ENCODE measurements around the gene ZC3H10.
"Not testable (repeated sequence)": the region's sequence is repeated elsewhere in the genome, so short reads cannot be mapped to it uniquely, and the experiment has no call there.

ZC3H10 gene

DNA sequence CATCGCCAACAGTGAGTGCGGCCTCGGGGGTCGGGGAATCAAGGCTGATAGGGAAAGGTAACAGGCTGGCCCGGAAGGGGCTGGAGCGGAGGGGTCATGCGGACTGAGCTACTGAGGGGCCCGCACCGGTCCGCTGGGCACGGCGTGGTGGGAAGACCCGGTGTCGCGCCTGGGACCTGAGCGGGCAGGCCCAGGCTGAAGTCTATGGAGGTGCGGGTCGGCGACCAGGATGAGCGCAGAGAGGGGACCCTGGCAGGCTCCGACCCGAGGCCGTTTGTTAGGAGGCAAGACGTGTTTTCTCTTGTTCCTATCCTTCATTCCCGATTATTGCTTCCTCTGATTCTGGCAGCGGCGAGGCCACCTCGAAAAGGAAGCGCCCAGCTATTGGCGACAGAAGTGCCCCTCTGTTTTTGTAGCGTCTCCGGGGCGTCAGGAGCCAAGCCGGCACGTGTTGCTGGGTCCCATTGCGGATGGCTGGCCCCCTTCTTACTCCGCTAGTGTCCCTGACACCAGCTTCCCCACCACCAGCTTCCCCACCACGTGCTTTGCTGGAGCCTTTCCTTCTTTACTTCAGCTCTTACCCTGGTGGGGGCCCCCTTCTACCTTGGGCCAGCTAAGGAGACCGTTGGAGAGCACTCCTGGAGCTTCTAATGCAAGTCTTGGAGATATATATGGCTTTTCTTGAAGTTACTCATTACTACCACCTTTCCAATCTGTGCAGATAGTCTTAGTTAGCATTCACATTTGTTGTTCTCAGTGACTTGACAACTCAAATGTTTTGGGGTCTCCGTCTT is 13.1 kb upstream of the ZC3H10 start:
- ATAC-seq (replicated peaks; ENCODE audit: extremely low read depth, poor library complexity, severe bottlenecking) (no peak), DNase-seq (ENCODE audit: low spot score in 2 of 2) (peak in 1 of 2 donors; percentile 19)
- Mint-ChIP-seq H3K4me1 (peaks cover 65% of the 10 kb centered on the region), H3K4me3 (peak overlapping the region; percentile 99), H3K27me3 (no peaks in the 10 kb centered on the region), H3K9me3 (no peaks in the 10 kb centered on the region), H3K27ac (ENCODE audit: low read depth) (peak overlapping the region; percentile 98), H3K36me3 (ENCODE audit: insufficient read depth) (peaks cover 44% of the 10 kb centered on the region)

DNA sequence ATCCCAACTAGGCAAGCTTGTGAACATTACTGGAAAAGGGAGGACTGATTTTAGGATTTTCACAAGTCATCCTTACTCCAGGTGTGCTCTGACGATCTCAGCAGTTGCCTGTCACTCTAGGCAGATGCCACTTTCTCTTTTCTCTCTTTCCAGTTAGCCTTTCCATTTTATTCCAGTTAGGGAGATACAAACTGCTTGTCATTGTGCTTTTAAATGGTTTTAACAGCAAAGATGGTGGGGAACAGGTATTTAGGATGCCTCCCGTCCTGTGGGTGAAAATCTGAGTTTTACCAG is 12.5 kb upstream of the ZC3H10 start:
- no peaks in the 10 kb centered on the region for H3K9me3 Mint-ChIP-seq
- H3K27me3 Mint-ChIP-seq: no peaks in the 10 kb centered on the region
- peak overlapping the region; percentile 99 for H3K4me3 Mint-ChIP-seq
- ATAC-seq (replicated peaks; ENCODE audit: extremely low read depth, poor library complexity, severe bottlenecking): no peak
- peaks cover 65% of the 10 kb centered on the region for H3K4me1 Mint-ChIP-seq
- no peak for DNase-seq (ENCODE audit: low spot score in 2 of 2)
- H3K36me3 Mint-ChIP-seq (ENCODE audit: insufficient read depth): peaks cover 49% of the 10 kb centered on the region
- H3K27ac Mint-ChIP-seq (ENCODE audit: low read depth): peak overlapping the region; percentile 98

DNA sequence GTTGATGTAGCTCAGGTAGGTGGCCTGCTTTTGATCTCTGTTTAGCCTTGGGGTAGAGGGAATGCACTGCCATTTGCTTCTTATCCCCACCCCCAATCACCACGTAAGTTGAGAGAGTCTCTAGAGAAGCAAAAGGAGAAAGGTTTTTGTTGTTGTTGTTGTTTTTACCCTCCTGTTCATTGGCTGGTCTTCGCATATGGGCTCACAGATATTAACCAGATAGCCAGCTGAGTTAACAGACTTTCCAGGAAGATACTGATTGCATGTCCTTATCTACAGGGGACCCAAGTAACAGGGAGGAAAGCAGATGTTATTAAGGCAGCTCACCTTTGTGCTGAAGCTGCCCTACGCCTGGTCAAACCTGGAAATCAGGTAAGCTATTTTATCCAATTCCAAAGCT is 10.8 kb upstream of the ZC3H10 start:
- ATAC-seq (replicated peaks; ENCODE audit: extremely low read depth, poor library complexity, severe bottlenecking): no peak
- peaks cover 65% of the 10 kb centered on the region for H3K36me3 Mint-ChIP-seq (ENCODE audit: insufficient read depth)
- peaks cover 49% of the 10 kb centered on the region for H3K4me1 Mint-ChIP-seq
- no peaks in the 10 kb centered on the region for H3K27me3 Mint-ChIP-seq
- no peak overlapping the region for H3K4me3 Mint-ChIP-seq
- no peak overlapping the region for H3K27ac Mint-ChIP-seq (ENCODE audit: low read depth)
- no peak for DNase-seq (ENCODE audit: low spot score in 2 of 2)
- H3K9me3 Mint-ChIP-seq: no peaks in the 10 kb centered on the region

DNA sequence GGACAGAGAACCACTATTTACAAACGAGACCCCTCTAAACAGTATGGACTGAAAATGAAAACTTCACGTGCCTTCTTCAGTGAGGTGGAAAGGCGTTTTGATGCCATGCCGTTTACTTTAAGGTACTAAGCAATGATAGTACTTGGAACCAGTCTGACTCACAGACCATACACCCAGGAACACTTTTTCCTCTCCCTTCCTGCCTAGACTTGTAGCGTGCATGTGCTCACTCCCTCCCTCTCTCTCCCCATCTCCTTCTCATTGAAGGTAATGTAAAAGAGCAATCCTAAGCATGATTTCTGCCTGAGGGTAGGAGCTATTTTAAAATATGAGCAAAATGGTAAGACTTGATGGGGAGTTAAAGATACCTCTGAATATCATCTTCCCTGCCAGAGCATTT is 7.5 kb upstream of the ZC3H10 start:
- H3K27ac Mint-ChIP-seq (ENCODE audit: low read depth): no peak overlapping the region
- DNase-seq (ENCODE audit: low spot score in 2 of 2): no peak
- peaks cover 17% of the 10 kb centered on the region for H3K4me1 Mint-ChIP-seq

DNA sequence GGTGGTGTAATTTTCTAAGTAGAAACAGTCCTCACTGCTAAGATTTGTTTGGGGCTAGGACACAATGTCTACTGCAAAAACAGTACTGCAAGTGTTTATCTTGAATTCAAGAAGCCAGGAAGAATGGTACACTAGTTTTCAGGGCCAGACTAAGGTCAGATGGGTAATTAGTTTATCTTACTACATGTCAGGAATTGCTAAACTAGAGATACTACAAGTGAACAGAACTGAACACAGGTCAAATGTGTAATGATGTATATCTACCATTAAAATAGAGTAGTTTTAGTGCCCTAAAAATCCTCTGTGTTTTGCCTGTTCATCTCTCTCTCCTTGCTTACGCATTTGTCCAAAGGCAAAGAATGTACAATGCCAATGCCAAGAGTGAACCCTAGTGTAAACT is 4.0 kb upstream of the ZC3H10 start:
- Mint-ChIP-seq H3K36me3 (ENCODE audit: insufficient read depth) (peaks cover 74% of the 10 kb centered on the region), H3K4me3 (no peak overlapping the region)

More for the DNA sequence above, 7.5 kb upstream of the ZC3H10 start:
- no peak overlapping the region for H3K4me3 Mint-ChIP-seq
- H3K9me3 Mint-ChIP-seq: no peaks in the 10 kb centered on the region
- ATAC-seq (replicated peaks; ENCODE audit: extremely low read depth, poor library complexity, severe bottlenecking): no peak
- H3K27me3 Mint-ChIP-seq: no peaks in the 10 kb centered on the region
- H3K36me3 Mint-ChIP-seq (ENCODE audit: insufficient read depth): peaks cover 68% of the 10 kb centered on the region

DNA sequence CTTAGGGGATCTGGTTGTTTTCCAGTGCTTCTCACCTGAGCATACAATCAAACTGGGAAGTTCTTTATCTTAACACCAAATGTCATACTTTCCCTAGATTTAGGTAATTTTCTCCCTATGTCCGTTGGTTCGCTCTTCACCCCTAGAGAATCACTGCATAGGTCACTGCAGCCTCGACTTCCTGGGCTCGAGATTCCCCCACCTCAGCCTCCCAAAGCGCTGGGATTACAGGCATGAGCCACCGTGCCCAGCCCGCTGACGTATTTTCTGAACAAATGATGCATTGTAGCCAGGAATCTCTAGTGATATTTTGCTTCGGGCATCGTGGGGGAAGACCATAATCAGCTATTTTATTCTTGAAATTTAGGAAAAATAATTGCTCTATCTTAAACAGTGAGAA is 2.7 kb upstream of the ZC3H10 start:
- Mint-ChIP-seq H3K4me3 (peak overlapping the region; percentile 95), H3K4me1 (peaks cover 34% of the 10 kb centered on the region), H3K27me3 (no peaks in the 10 kb centered on the region), H3K27ac (ENCODE audit: low read depth) (peak overlapping the region; percentile 100), H3K36me3 (ENCODE audit: insufficient read depth) (peaks cover 72% of the 10 kb centered on the region), H3K9me3 (no peaks in the 10 kb centered on the region)
- ATAC-seq (replicated peaks; ENCODE audit: extremely low read depth, poor library complexity, severe bottlenecking) (no peak), DNase-seq (ENCODE audit: low spot score in 2 of 2) (no peak)

More for the DNA sequence above, 4.0 kb upstream of the ZC3H10 start:
- Mint-ChIP-seq H3K27ac (ENCODE audit: low read depth) (no peak overlapping the region), H3K9me3 (no peaks in the 10 kb centered on the region), H3K4me1 (peaks cover 26% of the 10 kb centered on the region), H3K27me3 (no peaks in the 10 kb centered on the region)
- no peak for DNase-seq (ENCODE audit: low spot score in 2 of 2)
- no peak for ATAC-seq (replicated peaks; ENCODE audit: extremely low read depth, poor library complexity, severe bottlenecking)

DNA sequence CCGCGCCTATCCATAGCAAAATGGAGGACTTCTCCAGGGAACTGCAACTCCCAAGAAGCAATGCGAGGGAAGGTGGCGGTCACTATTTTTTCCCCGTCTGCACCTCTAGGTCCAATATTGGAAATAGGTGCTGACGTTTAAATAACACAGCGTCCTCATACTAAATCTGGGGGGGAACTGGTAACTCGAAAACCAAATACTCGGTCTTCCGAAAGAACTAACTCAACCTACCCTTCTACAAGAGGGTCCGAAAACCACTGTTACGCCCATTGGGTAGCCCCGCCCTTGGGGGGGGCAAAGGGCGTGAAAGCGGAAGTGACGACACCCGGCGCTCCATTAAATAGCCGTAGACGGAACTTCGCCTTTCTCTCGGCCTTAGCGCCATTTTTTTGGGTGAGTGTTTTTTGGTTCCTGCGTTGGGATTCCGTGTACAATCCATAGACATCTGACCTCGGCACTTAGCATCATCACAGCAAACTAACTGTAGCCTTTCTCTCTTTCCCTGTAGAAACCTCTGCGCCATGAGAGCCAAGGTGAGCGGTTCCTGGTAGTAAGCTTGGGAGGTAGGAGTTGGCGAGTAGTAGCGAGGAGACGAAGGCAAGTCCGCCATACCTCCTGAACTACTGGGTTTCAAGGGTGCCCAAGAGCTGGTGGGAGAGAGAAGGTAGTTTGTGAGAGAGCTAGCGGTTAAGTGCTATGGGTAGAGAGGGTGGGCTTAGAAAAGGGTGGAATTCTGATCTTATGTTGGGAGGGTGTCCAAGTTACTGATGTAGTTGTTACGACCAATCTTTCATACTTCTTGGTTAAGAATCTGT is 1.6 kb upstream of the ZC3H10 start, which contains the start of gene RPL41:
Gene RPL41, plus strand, starts transcription at position 367 of the 815 bp plus-strand sequence.
- peaks cover 60% of the 10 kb centered on the region for H3K36me3 Mint-ChIP-seq (ENCODE audit: insufficient read depth)
- DNase-seq (ENCODE audit: low spot score in 2 of 2) (peak; percentile 93 to 96), ATAC-seq (replicated peaks; ENCODE audit: extremely low read depth, poor library complexity, severe bottlenecking) (peak; percentile 44)
- peak within 1 kb of the TSS; percentile 100 for H3K27ac Mint-ChIP-seq (ENCODE audit: low read depth)
- peak within 1 kb of the TSS; percentile 95 for H3K4me3 Mint-ChIP-seq
- H3K27me3 Mint-ChIP-seq: no peaks in the 10 kb centered on the region
- H3K9me3 Mint-ChIP-seq: no peaks in the 10 kb centered on the region
- peaks cover 34% of the 10 kb centered on the region for H3K4me1 Mint-ChIP-seq

DNA sequence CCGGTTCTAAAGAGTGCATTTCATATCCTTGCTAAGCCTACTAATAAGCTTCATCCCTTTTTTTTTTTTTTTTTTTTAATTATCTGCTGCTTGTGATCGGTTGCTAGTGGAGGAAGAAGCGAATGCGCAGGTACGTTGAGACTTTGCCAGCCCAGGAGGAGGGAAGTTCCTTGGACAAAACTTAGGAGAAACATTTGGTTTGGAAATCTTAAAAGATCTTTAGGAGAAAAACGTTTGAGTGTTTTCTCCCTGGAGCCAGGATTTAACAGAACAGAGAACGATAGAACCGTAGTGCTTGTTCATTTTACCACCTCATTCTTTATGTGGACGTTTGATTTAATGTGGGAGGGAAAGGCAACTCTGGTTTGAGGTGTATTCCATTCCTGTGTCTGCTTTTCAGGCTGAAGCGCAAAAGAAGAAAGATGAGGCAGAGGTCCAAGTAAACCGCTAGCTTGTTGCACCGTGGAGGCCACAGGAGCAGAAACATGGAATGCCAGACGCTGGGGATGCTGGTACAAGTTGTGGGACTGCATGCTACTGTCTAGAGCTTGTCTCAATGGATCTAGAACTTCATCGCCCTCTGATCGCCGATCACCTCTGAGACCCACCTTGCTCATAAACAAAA is 872 bp upstream of the ZC3H10 start:
- Mint-ChIP-seq H3K4me3 (peak overlapping the region; percentile 95), H3K27ac (ENCODE audit: low read depth) (peak overlapping the region; percentile 100), H3K36me3 (ENCODE audit: insufficient read depth) (peaks cover 56% of the 10 kb centered on the region), H3K4me1 (peaks cover 34% of the 10 kb centered on the region)
- DNase-seq (ENCODE audit: low spot score in 2 of 2); H3K9me3 Mint-ChIP-seq; H3K27me3 Mint-ChIP-seq; ATAC-seq (replicated peaks; ENCODE audit: extremely low read depth, poor library complexity, severe bottlenecking): not testable (repeated sequence)

DNA sequence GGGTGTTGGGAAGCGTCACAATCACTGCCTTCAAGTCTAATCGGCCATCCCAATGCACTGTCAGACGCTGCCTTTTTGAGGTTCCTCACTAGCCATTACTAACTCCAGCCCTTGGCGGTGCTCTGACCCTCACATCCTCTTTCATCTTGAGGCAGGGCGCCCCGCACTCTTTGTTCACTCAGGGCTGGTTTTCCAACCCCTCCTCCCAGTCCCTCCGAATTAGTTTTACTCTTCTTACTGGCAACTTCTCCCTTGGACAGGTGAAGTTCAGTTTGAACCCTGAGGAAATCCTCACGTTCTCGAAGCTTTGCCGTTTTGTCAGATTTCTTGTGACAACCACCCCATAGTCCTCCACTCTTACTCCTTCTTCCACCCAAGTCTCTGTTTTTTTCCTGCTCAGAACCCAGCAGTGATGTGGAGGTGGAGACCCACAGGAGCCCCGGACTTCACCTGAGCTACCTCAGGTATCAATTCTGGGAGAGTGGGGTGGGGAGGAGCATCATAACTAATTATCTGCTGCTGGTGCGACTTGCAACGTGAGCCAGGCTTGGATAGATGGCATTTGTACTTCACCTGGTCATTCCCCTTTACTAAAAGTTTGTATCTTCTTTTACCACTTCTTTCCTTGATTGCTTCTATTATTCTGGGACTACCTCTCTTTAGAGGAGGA is 757 bp downstream of the ZC3H10 start:
- Mint-ChIP-seq H3K27me3 (no peaks in the 10 kb centered on the region), H3K4me3 (peak overlapping the region; percentile 95), H3K36me3 (ENCODE audit: insufficient read depth) (peaks cover 41% of the 10 kb centered on the region), H3K4me1 (peaks cover 34% of the 10 kb centered on the region), H3K27ac (ENCODE audit: low read depth) (peak overlapping the region; percentile 100), H3K9me3 (no peaks in the 10 kb centered on the region)
- ATAC-seq (replicated peaks; ENCODE audit: extremely low read depth, poor library complexity, severe bottlenecking) (no peak), DNase-seq (ENCODE audit: low spot score in 2 of 2) (no peak)

DNA sequence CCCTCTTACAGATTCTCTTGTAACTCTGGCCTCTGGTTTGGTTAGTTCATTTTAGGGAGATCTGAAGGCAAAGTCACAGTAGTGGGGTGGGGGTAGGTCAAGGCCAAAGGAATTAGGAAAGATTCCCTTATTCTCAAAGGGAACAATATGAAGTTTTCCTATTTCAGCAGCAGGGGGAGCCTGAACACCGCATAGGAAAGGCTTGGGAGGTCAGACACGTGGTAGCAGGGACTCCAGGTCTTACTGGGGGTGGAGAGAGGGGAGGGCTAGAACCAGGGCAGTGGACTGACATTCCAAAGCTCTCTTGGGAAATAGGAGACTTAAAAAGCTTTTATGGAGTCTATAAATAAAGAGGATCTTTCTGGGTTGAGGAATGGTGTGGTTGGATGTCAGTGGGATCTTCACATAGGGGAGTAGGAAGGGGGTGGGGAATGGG is 1.3 kb downstream of the ZC3H10 start:
- Mint-ChIP-seq H3K9me3 (no peaks in the 10 kb centered on the region), H3K36me3 (ENCODE audit: insufficient read depth) (peaks cover 39% of the 10 kb centered on the region), H3K27ac (ENCODE audit: low read depth) (peak overlapping the region; percentile 100), H3K4me1 (peaks cover 34% of the 10 kb centered on the region), H3K4me3 (peak overlapping the region; percentile 95), H3K27me3 (no peaks in the 10 kb centered on the region)
- DNase-seq (ENCODE audit: low spot score in 2 of 2) (peak in 1 of 2 donors; percentile 32), ATAC-seq (replicated peaks; ENCODE audit: extremely low read depth, poor library complexity, severe bottlenecking) (no peak)

DNA sequence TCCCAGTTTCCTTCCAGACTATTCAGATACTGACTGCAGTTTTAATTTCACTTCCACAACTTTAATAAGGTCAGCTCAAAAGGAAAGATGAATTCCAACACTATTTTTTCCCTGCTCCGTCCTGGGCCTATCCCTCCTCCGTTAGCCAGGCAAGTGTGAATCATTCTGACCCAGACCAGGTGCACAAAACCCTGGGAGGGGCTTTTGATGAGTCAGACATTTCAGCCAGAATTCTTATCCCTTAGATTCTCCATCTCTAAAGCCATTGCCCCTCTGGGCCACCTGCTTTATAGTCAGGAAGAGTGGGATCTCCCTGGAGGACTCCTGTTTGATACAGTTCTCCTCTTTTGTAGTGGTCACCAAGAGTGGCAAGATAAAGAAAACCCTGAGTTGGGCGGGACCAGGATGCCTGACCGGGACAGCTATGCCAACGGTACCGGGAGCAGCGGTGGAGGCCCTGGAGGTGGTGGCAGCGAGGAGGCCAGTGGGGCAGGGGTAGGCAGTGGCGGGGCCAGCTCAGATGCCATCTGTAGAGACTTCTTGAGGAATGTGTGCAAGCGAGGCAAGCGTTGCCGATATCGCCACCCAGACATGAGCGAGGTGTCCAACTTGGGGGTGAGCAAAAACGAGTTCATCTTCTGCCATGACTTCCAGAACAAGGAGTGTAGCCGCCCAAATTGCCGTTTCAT is 2.2 kb downstream of the ZC3H10 start:
- ATAC-seq (replicated peaks; ENCODE audit: extremely low read depth, poor library complexity, severe bottlenecking): no peak
- peaks cover 39% of the 10 kb centered on the region for H3K36me3 Mint-ChIP-seq (ENCODE audit: insufficient read depth)
- peaks cover 34% of the 10 kb centered on the region for H3K4me1 Mint-ChIP-seq
- no peak for DNase-seq (ENCODE audit: low spot score in 2 of 2)
- H3K27me3 Mint-ChIP-seq: no peaks in the 10 kb centered on the region
- no peaks in the 10 kb centered on the region for H3K9me3 Mint-ChIP-seq
- H3K4me3 Mint-ChIP-seq: no peak overlapping the region
- H3K27ac Mint-ChIP-seq (ENCODE audit: low read depth): no peak overlapping the region

Measured in central memory CD8-positive, alpha-beta T cell (primary cell).